ENCODE results near the gene LGALS7.

DNA sequence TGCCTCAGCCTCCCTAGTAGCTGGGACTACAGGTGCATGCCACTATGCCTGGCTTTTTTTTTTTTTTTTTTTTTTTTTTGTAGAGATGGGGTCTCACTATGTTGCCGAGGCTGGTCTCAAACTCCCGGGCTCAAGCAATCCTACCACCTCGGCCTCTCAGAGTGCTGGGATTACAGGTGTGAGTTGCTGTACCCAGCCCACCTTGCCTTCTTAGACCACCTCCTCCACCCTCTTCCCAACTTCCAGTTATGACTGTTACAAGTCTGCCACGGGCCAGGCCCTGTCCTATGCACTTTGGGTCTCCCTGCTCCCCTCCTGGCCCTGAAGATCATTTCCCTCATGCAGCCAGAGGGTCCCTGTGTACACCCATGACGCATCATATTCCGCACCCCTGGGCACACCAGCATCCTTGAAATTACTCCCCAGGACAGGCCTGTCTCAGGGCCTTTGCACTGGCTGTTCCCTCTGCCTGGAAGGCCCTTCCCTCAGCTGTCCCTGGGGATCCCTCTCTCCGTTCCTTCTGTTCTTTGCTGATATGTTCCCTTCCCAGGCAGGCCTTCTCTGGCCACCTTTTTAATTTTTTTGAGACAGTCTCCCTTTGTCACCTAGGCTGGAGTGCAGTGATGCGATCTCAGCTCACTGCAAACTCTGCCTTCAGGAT lies 36.4 kb upstream of the LGALS7 start:
- TF ChIP-seq EZH2 (IDR thresholded peaks at IDR 0.05; ENCODE audit: low read depth, low read length, severe bottlenecking): no peak
- TF ChIP-seq RAD21 (IDR thresholded peaks at IDR 0.05 in 1 of 2, conservative IDR thresholded peaks at IDR 0.05 in 1 of 2; ENCODE audit: low read depth in 2 of 2, low read length in 2 of 2): no peak
- no peak for TF ChIP-seq FOSL1 (IDR thresholded peaks at IDR 0.05; ENCODE audit: insufficient read depth, low read depth, low read length)
- no peak for TF ChIP-seq SIX5 (IDR thresholded peaks at IDR 0.05; ENCODE audit: low read depth, low read length)
- TF ChIP-seq CTCF (IDR thresholded peaks at IDR 0.05; ENCODE audit: control extremely low read depth in 1 of 3, insufficient read depth in 1 of 3, low read depth in 1 of 3, low read length in 3 of 3): no peak
- no peak for TF ChIP-seq CEBPB (IDR thresholded peaks at IDR 0.05; ENCODE audit: low read depth, low read length)
- TF ChIP-seq POLR2AphosphoS5 (IDR thresholded peaks at IDR 0.05; ENCODE audit: low read depth, low read length): no peak
- no peak for TF ChIP-seq PHF8 (conservative IDR thresholded peaks at IDR 0.05; ENCODE audit: low read depth, low read length)

Data from H1 (cell line).